Stimulated activated CD8-positive, alpha-beta memory T cell treated with anti-CD3 and anti-CD28 coated beads, Interleukin-12 subunit alpha, Interleukin-12 subunit beta, amount 100 ng/mL, for 1 hour (primary cell): ENCODE results near the gene CTU2.
A peak's percentile ranks its signal among the peaks of the same experiment; 100 is the strongest.

Source experiments
- DNase-seq: peaks from one replicate; pipeline ENCODE4 v3.0.0-alpha.2; 2020; ENCODE audit warnings: low read depth

CTU2 gene

DNA sequence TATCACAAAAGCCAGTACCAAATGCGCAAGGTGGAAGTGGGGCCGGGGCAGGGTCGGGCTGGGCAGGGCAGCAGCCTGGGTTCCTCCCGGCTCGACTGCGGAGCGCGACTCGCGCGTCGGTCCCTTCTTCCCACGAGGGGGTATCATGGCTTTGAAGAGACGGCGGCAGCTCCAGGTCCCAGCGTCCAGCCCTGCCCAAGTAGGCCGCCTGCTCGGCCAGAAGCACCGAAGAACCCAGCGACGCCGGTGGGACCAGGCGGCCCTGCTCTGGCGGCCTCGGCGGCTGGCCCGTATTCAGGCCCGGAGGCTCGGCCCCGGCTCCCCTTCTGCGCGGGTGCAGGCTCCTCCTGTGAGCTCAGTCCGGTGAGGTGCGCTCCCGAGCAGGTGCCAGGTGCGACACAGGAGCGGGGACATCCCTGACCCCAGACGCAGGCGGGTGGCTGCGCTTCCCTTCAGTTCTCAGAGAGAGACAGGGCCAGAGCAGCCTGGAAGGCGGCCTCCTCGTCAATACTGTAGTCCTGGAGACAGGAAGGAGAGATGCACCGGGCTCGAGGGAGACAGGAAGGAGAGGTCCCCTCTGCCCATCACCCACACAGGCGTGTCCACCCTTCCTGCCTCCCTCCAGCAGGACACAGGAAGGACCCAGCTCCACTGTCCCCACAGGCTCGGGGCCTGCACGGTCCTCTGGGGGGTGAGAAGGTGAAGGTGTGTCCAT is 9.0 kb upstream of the CTU2 start:
- DNase-seq, result no peak

DNA sequence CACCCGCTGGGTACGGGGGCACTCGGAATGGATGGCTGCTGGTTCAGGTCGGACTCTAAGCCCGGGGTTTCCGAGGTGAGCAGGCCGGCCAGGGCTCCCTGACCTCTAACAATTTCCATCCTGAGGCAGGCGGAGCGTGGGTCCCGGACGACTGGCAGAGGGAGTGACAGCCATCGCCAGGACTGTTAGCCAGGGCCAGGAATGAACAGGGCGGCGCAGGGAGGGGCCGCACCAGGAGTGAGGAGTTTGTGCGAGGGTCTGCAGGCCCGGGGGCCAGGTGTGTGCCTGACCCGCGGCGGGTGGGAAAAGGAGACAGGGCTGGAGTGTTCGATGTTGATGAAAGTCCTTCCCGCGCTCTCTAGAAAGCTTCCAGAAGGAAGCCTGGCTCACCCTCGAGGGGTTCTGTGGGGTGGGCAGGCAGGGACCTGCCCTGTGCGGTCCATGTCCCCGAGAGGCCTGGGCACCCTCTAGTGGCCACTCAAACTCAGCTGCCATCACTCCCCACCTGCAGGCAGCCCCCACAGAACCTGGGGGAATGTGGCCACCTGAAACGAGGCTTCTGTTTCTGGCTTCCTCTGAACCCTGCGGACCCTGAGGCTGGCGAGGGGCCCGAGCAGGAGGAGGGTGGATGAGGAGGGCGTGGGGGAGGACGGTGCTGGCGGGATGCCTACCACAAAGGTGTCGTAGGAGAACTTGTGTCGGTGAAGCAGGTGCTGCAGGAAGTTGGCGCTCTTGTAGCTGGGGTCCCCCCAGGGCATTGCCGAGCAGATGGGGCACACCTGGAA is 8.3 kb upstream of the CTU2 start:
- DNase-seq, result no peak

DNA sequence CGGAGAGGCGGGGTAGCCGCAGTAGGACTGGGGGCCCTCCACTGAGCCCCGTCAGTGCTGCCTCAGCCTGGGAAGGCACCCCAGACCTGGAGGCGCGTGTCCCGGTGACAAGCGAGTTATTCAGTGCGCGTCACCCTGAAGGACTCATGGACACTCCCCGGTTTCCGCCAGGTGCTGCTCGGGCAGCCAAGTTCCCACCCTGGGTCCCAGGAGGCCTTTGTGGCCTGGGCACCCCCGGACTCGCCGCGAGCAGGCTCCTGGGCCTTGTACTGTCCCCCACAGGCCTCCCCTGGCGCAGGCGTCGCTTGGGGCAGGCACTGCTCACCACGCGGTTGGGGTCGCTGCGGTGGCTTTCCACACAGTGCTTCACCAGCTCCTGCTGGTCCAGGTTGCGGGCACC is 7.7 kb upstream of the CTU2 start:
- no peak for DNase-seq

DNA sequence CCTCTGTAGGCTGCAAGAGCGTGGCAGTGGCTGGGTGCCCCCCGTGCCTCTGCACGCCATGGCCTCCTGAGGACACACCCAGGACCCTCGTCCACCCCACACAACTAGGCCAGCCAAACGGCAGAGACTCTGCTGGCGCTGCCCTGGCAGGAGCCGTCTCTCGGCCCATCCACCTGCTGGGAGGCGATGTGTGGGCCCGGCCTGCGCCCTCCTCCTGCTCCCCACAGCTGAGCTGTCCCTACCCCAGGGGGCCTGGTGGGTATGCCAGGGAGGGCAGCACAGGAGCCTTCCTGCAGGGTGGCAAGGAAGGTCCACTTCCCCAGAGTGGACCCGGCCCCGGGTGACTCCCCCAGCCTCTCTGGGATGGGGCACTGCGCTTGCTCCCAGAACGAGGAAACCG is 7.1 kb upstream of the CTU2 start:
- no peak for DNase-seq

DNA sequence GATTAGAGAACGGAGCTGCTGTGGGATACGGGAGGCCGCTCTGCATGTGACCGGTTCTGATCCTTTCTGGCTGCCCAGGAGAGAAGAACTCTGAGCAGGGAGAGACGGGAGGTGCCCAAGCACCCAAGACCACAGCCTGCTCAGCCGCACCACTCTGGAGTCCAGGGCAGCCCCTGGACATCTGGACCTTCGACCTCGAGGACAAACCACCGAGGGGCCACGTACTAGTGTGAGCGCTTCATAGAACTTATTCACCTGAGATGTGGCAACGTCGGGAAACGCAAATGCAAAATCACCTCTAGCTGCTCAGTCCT is 6.0 kb upstream of the CTU2 start:
- no peak for DNase-seq

DNA sequence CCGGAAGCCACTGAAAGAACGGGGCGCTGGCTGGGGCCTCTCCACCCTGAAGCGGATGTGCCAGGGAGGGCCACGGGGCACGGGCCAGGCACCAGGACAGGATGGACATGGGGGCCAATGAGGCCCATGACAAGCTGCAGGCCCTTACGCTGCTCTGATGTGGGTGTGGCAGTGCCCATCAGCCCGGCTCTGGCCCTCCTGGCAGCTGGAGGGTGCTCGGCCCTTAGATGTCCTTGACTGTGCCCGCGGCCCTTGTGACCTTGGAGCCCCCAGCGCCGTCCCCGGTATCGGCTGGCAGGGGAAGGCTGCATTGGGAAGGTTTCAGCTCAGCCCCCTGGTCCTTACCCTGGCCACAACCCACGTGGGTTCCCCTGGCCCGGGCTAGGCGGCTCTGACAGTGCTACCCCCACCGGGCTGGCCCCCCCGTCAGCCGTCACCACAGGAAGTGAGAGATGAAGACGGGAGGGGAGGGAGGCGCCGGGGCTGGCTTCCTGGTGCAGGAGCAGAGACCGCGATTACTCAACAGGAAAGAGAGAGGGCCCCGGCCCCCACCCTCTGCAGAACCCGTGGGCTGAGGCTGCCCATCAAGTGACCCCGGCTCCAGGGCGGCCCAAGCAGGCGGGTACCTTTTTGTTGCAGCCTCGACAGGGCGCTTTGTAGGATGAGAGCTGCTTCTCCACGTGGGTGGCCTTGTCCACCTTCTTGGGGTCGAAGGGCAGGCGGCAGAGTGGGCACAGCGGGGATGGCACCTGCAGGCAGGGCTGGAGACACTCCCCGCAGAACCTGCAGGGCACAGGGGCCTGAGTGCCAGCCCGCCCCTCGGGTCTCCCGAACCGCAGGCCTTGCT is 5.4 kb upstream of the CTU2 start:
- DNase-seq, result peak; percentile 93

DNA sequence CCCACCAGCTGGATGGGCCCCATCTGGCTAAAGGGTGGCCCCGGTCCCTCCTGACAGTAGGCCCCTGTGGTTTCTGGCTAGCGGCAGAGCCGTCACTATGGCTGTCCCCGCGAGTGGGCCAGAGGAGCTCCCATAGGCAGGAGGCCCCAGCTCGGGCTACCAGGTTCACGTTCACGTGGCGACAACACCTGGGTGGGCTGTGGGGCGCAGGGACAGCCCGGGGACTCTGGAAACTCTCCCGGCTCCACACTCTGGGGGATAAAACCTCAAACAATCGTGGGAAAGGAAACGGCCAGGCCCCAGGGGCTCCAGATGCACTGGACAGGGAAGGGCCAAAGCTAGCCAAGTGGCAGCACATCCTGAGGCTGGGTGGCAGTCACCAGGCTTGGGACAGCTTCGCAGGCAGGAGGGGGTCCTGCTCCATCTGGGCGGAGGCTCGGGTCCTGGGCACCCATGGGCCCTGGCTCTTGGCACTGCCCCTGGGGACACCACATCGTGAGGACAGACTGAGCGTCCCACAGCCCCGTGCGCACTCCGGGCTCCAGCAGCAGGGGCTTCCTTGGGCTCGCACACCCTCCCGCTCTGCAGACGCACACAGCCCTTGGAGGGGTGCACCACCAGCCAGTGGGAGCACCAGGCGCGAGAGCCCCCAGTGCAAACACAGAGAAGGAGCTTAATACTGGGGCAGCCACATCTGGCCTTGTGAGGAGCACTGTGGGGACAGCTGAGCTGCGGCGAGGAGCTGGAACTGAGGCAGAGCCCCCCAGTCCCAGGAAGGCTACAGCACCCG is 4.5 kb upstream of the CTU2 start:
- DNase-seq, result no peak

DNA sequence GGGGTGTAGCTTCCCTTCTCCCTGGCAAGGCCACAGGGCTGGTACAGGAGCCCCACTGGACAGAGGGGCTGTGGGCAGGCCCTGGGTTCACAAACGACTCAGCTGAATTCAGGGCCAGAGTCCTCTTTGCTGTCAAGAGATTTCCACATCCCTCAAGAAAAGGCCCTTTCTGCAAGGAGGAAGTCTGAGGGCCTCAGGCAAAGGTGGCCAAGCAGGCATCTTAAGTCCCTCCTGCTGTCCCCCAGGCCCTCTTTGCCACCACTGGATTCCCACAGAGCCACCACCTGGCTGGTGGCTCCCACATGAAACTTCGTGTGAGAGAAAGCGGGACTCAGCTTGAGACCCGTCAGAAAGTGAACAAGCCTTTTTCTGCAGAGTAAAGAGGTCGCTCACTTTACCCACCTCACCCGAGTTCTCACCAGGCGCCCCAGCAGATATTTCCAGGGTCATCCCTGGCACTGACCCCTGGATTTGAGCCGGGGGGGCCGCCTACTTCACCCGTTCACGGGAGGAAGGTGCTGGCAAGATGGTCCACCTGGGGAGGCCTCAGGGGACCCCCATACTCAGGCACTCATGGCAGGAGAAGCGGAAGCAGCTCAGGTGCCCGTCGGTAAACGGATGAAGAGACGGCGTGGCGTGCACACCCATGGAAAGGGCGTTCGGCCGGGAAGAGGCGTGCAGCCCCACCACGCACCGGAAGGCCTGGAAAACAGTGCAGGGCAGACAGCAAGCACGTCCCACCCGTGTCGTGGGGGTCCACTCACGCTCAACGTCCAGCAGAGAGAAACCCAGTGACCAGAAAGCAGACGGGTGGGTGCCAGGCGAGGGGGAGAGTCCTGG is 3.7 kb upstream of the CTU2 start:
- no peak for DNase-seq

DNA sequence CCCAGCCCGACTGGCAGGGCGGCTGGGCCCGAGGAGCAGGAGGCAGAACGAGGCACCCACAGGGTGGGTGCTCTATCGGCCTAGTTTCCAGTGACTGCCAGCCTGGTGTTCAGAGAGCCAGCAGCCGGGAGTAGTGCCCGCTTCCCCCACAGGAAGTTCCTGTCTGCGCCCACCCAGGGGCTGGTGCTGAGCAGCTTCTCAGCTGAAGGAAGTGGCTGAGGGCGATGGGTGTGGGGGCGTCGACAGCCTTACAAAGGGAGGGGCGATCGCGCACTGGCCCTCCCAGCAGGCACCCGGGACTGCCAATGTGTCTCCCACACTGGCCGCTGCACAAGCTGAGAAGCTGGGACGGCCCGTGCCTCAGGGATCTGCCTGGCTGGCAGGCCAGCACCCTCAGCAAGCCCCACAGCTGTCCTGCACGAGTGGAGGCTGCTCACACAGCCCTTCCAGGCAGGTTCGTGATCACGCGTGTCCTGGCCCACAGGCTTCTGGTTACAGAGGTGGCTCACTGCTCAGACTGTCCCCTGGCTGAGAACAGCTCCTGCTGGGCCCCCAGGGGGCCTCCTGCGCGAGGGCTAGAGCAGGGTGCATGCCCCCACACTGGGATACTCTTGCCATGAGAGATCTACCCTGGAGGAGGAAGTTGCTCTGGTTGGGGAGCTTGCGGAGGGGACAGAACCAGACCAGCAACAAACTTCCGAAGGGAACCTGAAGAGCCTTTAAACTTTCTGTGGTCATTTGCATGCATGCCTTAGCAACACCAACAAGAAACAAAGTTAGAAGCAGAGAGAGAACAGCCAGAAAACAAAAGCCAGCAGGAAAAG is 2.6 kb upstream of the CTU2 start:
- peak; percentile 51 for DNase-seq

DNA sequence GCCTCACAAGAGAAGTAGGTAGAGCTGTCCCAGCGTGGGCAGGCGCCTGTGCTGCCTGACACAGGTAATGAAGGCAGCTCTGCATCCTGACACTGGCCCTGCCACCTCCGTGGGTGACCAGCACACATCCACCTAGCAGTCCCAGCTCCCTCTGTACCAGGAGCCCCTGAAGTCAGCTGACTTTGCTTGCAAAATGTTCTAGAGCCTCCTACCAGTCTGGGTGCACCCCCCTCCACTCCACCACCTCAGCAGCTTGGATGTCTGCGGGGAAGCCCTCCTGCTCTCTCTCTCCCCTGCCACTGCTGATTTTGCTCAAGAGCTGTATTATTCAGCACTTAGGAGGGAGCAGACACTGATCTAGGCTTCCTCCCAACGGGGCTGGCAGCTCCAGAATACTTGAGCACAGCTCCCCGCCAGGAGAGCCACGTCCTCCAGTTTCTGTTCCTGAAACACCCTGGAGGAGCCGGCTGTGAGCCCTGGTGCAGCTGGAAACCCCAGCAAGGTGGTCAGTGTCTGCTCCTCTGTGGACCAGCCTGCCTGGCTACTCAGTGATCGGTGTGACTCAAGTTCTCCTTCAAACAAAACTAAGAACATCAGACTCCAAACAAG is 1.1 kb upstream of the CTU2 start:
- DNase-seq, result no peak

DNA sequence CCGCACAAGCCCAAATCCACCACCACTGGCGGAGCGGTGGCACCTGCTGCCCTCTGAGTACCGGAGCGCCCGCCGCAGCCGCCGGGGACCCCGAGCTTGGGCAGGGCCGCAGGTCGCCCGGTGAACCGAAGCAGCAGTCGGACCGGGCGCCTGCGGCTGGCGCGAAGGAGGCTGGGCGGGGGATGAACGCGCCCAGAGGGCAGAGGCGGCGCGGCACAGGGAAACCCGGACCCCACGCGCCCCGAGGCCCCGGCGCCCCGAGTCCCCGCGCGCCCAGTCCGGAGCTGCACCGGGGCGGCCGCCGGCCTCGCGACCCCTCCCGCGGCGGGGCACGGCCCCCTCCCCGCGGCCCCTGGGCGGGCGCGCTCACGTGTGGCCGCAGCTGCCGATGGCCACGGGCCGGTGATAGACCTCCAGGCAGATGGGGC is 488 bp upstream of the CTU2 start:
- no peak for DNase-seq

DNA sequence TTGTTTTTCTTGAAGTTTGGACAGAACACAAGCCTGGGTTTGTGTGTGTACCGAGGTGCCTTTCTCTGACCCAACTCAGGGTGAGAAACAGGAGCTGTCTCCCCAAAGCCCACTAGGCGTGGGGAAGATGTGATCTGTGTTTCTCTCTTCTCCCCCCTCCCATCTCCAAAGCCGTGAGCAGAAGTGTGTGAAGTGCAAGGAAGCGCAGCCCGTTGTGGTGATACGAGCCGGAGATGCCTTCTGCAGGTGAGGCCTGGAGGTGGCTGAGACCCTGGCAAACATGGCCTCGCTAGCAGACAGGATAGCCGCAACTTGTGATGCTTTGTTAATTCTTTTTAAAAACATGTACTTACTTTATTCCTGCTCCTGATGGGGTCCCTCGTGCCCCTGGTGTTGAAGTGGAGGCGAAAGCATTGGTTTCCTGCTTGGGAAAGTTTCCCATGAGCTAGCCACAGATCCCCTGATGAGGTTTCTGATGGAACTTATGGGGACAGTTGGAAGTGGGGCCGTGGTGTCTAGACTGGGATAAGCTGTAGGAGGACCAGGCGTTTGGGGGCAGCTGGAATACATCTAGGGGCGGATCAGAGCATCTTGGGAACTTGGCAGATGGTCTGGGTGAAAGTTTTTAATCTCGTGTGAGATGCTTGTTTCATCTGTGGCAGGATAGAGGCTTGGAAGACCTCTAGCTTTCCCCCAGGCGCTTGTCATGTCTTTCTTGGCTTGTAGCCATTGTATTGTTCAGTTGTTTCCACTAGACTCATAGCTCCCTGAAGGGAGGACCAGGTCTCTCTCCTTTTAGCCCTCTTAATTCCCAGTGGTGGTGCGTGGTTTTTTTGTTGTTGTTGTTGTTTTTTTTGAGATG is 893 bp downstream of the CTU2 start:
- DNase-seq, result no peak

DNA sequence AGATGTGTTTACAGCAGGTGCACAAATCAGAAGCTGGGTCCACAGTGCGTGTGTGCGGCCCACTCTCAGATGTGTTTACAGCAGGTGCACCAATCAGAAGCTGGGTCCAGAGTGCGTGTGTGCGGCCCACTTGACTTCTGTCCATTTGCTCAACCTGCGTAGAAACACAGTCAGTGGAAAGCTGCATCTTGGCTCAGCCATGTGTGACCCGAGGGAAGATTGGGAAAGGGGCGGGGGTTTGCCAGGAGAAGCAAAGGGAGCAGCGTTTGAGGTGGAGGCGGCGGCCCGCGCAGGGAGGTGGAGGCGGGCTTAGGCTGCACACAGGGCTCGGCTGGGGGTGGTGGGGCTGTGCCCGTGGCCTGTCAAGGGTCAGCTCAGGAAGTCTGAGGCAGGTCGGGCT is 4.3 kb downstream of the CTU2 start:
- DNase-seq, result no peak

DNA sequence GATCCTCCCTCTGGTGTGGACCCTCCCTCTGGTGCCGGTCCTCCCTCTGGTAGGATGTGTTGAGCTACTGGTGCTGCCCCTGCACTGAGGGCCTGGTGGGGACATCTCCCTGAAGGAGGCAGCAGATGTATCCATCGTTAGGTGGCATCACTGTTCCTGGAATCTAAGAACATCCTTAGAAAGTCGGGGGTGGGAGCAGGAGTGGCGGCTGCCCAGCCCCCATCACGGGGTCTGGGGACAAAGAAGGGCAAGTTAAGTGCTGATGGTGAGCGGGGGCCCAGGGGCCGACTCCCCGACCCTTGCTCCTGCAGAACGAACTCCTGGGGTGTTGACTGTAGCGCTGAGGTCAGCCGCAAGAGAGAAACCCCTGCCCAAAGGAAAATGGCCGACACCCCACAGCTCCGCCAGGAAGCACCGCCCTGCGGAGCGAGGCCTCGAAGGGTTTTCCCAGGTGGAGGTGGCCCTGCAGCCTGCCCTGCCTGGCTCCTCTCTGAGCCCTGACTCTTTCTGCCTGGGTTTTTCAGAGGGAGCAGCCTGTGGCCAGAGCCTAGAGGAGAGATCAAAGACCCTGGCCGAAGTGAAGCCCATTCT is 5.5 kb downstream of the CTU2 start:
- DNase-seq, result no peak

DNA sequence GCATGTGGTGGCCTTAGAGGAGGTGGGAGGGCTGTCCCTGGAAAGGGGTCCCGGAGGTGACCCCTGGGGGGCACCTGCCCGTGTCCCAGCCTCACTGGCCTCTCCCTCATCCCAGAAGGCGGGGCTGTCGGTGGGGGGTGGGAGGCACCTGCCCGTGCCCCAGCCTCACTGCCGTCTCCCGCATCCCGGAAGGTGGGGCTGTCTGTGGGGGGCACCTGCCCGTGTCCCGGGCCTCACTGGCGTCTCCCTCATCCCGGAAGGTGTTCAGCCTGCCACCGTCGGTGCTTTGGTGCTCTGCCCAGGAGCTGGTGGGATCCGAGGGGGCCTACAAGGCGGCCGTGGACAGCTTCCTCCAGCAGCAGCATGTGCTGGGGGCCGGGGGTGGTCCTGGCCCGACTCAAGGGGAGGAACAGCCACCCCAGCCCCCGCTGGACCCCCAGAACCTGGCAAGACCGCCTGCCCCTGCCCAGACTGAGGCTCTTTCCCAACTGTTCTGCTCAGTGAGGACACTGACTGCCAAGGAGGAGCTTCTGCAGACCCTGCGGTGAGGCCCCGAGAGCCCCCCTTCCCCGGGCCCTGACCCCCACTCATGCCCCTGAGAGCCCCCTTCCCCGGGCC is 6.2 kb downstream of the CTU2 start:
- DNase-seq, result no peak

DNA sequence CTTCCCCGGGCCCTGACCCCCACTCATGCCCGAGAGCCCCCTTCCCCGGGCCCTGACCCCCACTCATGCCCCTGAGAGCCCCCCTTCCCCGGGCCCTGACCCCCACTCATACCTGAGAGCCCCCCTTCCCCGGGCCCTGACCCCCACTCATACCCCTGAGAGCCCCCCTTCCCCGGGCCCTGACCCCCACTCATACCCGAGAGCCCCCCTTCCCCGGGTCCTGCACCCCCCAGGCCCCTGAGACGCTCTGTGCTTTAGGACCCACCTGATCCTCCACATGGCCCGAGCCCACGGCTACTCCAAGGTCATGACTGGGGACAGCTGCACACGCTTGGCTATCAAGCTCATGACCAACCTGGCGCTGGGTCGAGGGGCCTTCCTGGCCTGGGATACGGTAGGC is 6.8 kb downstream of the CTU2 start:
- no peak for DNase-seq

DNA sequence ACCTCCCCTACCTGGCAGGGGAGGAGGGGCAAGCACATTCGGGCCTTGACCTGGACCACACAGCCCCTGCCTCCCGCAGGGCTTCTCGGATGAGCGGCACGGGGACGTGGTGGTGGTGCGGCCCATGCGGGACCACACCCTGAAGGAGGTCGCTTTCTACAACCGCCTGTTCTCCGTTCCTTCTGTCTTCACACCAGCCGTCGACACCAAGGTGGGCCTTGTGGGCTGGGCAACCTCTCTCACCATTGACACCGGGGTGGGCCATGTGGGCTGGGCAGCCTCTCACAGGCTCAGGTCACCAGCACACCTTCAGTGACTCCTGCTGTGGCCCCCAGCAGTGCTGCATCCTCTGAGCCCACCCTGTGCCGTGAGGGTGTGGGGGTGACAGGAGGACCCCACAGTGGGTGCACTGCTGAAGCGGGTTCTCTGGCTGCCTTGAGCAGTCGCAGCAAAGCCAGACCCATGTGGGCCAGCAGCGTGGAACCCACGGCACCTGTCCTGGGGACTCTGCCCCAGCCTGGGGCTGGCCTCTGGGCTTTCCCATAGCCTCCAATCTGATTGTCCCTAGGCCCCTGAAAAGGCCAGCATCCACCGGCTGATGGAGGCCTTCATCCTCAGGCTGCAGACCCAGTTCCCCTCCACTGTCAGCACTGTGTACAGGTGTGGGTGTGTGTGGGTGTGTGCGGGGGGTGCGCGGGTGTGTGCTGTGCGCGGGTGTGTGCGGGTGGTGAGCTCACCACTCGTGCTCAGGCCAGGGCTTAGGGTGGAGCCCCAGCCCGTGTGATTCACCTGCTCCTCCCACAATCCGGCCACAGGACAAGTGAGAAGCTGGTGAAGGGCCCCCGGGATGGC is 7.5 kb downstream of the CTU2 start:
- DNase-seq, result no peak
